Measurements from ENCODE around the gene ATP2C1.

The ATP2C1 gene

DNA sequence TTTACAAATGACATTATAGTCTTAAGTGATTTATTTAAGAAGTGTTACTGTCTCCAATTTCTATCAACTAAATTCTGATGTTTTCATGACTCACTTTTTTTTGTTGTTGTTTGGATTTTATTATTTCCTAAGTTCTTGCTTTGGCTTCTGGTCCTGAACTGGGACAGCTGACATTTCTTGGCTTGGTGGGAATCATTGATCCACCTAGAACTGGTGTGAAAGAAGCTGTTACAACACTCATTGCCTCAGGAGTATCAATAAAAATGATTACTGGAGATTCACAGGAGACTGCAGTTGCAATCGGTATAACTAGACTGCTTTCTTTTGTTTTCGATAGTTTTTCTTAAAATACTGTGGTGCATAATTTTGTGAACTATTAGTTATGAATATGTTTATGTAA is 85.2 kb downstream of the ATP2C1 start:
- DNase-seq (ENCODE audit: low read depth in 2 of 2): no peak

GRCh38 chr3:130981469-130981868 is 87.6 kb downstream of the ATP2C1 start:
- no peak for DNase-seq (ENCODE audit: low read depth in 2 of 2)

DNA sequence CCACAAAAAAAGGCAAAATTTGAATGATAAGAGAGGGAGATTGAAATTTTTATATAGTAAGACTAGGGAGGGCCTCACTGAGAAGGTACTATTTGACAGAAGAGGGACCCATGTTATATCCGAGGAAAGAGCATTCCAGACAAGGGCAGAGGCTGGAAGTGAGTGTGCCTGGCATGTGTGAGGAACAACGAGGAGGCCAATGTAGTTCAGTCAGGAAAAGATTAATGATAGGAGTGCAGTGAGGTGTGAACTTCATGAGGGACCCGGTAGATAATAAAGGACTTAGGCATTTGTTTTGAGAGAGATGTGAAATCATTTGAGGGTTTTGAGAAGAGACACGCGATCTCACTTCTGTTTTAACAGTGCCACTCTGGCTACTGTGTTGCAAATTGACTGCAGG is 96.4 kb downstream of the ATP2C1 start:
- no peak for DNase-seq (ENCODE audit: low read depth in 2 of 2)

GRCh38 chr3:130991126-130991525 is 97.2 kb downstream of the ATP2C1 start:
- DNase-seq (ENCODE audit: low read depth in 2 of 2): no peak

GRCh38 chr3:130992344-130992743 is 98.5 kb downstream of the ATP2C1 start:
- no peak for DNase-seq (ENCODE audit: low read depth in 2 of 2)

DNA sequence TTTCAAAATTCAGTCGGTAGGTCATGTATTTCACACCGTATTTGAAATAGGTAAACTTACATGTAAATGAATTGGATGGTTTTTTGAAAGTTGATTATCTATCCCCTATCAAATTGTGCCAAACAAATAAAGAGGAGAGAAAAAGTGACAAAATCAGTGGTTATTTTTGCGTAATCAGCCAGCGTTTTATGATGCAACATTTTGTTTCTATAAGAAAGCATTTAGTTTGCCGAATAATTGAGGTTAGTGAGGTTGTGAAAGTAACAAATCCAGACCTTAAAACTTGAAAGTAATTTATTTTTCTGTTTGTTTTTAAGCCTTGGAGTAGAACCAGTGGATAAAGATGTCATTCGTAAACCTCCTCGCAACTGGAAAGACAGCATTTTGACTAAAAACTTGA is 103.4 kb downstream of the ATP2C1 start:
- DNase-seq (ENCODE audit: low read depth in 2 of 2): no peak

- no peak for DNase-seq (ENCODE audit: low read depth in 2 of 2)
Observed at GRCh38 chr3:131001071-131001470, 107.2 kb downstream of the ATP2C1 start.

DNA sequence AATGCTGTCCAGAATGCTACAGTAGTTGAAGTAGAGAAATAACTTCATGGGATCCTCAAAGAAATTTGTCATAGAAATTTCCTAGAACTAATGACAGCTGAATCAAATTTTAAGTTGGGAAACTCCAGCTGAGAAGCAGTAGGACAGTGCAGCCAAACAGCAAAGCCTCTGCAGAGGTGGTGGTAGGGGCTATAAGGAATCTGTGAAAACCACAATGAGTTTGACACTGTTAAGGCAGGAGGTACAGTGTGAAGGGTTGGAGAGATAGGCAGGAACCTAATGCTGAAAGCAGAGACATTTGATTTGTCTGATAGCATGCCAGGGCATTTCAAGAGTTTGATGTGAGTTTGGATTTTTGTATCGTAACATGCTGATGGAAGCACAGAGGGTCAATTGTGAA is 110.7 kb downstream of the ATP2C1 start:
- DNase-seq (ENCODE audit: low read depth in 2 of 2): no peak

DNA sequence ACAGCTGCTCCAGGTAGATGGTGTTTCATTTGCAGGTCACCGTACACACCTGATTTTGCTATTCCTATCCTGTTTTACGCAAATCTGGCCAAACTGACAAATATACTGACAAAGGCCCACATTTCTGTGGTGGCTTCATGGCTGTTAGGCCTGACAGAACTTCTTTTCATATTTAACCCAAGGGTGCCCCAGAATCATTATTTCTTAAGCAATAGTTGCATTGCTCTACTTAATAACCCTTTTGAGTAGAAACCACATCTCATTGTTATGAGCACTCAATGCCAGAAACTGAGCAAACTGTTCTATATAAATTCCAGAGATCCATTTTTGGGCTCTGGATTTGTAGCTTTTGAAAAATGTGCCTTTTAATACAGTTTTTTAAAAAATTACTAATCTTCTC is 113.4 kb downstream of the ATP2C1 start:
- no peak for DNase-seq (ENCODE audit: low read depth in 2 of 2)

DNA sequence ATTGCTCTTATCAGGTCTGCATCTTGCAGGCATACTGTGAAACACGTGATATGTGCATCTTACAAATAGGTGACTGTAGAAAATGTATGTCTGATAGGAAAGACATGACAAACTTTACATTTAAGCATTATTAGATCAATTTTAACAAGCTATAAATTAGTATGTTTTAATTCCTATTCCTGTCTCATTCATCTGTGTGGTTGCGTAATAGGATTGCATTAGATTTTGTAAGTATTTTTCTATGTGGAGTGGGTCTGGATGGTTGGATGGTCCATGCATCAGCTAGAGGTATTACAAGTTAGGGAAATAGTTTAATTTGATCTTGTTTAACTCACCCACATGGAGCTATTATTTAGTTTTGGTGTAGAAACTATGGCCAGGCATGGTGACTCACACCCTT is 113.9 kb downstream of the ATP2C1 start:
- no peak for DNase-seq (ENCODE audit: low read depth in 2 of 2)

DNA sequence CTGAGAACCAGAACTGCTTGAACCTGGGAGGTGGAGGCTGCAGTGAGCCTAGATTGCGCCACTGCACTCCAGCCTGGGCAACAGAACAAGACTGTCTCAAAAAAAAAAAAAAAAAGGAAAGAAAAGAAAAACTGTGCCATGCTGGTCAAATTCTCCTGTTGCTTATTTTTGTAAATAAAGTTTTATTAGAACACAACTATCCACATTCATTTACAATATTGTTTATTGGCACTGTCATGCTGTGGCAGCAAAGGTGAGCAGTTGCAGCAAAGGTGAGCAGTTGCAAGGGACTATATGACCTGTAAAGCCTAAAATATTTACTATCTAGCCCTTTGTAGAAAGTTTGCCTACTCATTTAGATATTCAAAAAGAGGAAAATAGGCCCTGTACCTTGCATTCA is 114.4 kb downstream of the ATP2C1 start:
- DNase-seq (ENCODE audit: low read depth in 2 of 2): no peak

GRCh38 chr3:131009698-131010097 is 115.8 kb downstream of the ATP2C1 start:
- no peak for DNase-seq (ENCODE audit: low read depth in 2 of 2)

- DNase-seq (ENCODE audit: low read depth in 2 of 2): no peak
Observed at GRCh38 chr3:131018970-131019369, 125.1 kb downstream of the ATP2C1 start.

GRCh38 chr3:131020122-131020693 is 126.3 kb downstream of the ATP2C1 start:
- no peak for DNase-seq (ENCODE audit: low read depth in 2 of 2)

GRCh38 chr3:131025539-131025938 is 131.7 kb downstream of the ATP2C1 start:
- no peak for DNase-seq (ENCODE audit: low read depth in 2 of 2)

GRCh38 chr3:131026321-131027151 is 132.7 kb downstream of the ATP2C1 start, which contains the start of the genes ASTE1 and NEK11:
TSS of gene ASTE1 (minus strand) at chr3:131026825. CDS start at chr3:131025306, 1,519 bp downstream.
TSS of gene NEK11 (plus strand) at chr3:131026877. CDS start at chr3:131029709, 2,832 bp downstream.
- peak; percentile 74 to 78 for DNase-seq (ENCODE audit: low read depth in 2 of 2)

GRCh38 chr3:131028844-131029243 is 135.0 kb downstream of the ATP2C1 start:
- DNase-seq (ENCODE audit: low read depth in 2 of 2): no peak

- DNase-seq (ENCODE audit: low read depth in 2 of 2): no peak
Observed at GRCh38 chr3:131031660-131032059, 137.8 kb downstream of the ATP2C1 start.

DNA sequence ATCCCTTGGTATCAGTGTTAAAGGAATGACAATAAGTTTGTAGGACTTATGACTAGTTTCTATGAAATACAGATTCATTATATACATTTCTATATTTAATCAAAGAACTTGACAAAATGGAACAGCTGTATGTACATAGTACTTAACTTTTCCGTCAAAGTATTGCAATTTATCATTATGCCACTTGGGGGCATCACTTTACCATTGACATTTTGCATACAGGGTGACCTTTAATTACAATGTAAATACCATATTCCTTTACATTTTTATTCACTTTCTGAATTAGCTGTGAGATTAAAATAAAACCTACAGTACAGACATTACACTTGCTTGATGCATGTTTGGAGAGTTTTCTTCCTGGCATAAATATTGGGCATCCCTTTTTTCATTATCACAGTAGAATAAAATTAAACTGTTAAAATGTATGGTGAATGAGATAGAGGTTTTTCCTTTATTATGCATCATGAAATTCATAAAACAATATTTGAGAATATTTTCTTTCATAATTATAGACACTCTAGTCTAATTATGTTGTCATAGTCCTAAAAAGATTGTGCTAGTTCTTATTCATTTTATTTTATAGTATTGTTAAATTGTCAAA is 139.7 kb downstream of the ATP2C1 start:
- DNase-seq (ENCODE audit: low read depth in 2 of 2): no peak

- DNase-seq (ENCODE audit: low read depth in 2 of 2): no peak
Observed at GRCh38 chr3:131036200-131036816, 142.4 kb downstream of the ATP2C1 start.

DNA sequence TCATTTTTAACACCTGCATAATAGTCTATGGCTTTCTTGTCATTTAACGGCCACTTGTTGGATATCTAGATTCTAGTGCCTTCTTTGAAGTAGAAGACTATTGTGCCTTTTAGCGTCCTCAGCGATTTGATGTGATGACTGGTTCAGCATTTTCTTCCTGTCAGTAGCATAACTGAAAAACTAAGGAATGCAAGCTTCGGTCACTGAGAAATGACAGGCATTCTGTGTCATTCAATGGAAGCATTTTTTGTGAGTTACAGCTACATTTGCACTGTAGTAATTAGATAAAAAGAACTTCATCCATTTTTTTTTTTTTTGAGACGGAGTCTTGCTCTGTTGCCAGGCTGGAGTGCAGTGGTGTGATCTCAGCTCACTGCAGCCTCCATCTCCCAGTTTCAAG is 143.1 kb downstream of the ATP2C1 start:
- no peak for DNase-seq (ENCODE audit: low read depth in 2 of 2)

GRCh38 chr3:131038326-131038725 is 144.4 kb downstream of the ATP2C1 start:
- DNase-seq (ENCODE audit: low read depth in 2 of 2): no peak

Measured in stimulated activated CD4-positive, alpha-beta T cell treated with anti-CD3 and anti-CD28 coated beads, Interleukin-1b, Interleukin-23, amount 100 ng/mL, for 1 hour (primary cell).